GM19455 (cell line): Measurements from ENCODE around the gene IPO5.

Source experiments
- ATAC-seq: cut with Tn5 transposase; IDR thresholded peaks from one replicate; pipeline ENCODE4 v1.9.1; 2021; ENCODE audit not compliant: unreplicated experiment

IPO5 gene

DNA sequence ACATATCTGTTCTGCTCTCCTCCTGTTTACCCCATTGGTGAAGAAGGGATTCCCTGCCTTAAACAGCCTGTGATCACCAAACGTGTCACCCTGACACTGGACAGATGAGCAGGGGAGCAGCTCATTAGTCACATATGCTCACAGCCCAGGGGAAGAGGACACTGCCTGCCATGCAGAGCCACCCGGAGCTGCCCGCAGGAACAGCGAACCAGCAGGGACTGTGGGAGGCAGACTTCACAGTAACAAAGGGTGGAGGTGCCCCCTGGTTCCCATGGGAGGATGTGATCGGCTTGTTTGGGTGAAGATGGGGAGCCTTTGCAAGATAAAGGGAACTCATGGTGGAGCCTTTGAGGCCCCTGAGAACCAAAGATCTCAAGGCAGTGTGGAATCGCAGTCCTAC is 100.8 kb downstream of the IPO5 start:
- ATAC-seq: no peak

DNA sequence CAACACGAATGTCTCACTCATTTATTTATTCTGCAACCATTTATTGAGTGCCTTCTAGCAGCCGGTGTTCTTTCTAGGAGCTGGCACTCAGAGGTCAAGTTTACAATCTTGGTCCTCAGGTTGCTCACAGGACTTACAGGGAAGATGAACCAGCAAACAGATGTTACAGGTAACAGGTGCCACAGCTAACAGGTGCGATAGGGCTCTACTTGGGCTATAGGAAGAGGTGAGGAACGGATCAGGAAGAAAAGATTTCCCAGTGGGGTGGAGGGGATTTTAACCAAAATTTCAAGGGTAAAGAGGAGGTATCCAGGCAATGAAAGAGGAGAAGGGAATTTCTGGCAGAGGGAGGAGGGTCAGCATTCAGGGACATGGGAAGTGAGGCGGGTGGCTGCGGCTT is 102.1 kb downstream of the IPO5 start:
- no peak for ATAC-seq

GRCh38 chr13:98056839-98057410 is 103.5 kb downstream of the IPO5 start:
- no peak for ATAC-seq

DNA sequence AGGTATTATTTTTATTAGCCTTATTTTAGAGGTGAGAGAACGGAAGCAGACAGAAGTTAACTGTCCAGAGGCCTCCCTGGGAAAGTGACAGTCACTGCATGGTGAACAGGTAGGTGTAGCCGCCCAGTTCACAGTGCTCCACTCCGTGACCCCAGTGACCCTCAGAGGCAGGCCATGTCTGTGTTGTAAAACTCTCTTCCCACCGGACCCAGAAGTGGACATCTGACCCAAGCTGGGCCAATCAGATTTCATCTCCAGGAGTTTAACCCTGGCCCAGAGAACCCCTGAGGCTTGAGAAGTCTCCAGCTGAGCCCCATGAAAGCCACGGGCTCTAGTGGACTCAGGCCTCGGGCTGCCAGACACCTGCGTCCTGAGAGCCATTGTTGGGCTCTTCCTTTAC is 105.8 kb downstream of the IPO5 start:
- no peak for ATAC-seq

DNA sequence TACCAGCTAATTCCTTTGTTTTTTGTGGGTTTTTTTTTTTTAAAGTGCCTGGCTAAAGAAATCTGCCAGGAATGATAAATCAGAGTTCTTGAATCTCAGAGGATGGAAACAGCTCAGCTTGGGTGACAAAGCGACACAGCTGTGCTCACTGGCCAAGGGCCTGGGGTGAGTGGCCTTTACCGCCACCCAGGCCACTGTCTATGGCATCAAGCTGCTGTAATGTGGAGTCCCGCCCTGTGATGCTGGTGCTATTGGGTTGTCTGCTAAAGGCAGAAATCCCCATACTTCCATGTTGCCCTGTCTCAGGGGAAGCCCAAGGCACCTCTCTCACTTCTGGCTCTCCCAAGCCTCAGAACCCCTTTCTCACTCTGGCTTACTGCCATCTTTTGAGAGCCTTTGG is 106.8 kb downstream of the IPO5 start:
- no peak for ATAC-seq

- no peak for ATAC-seq
Observed at GRCh38 chr13:98065468-98065867, 112.0 kb downstream of the IPO5 start.

DNA sequence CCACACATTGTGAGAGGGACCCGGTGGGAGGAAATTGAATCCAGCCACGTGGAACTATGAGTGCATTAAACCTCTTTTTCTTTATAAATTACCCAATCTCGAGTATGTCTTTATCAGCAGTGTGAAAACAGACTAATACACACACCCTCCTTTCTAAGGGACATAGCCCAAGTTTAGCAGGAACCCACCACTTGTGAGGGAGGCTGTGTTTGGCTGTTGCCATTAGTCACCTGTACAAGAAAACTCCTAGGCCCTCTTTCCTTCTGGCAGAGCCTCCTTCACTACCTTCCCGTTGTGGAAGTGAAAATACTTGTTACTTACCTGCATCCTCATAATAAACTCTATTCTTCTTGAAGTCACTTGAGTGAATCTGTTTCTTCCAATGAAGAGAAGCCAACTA is 113.2 kb downstream of the IPO5 start:
- ATAC-seq: no peak

DNA sequence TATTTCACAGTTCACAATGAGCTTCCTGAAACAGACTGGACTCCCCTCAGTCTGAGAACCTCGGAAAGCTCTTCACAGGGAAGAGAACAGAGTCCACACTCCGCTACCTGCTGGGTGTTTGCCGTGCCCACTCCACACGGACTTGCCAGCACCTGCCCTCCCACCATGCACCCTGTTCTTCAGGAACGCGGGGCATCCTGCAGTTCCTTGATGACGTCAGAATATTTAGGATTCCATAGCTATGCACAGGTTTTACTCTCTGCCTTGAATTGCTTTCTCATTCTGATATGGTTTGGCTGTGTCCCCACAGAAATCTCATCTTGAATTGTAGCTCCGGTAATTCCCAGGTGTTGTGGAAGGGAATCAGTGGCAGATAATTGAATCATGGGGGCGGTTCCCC is 115.0 kb downstream of the IPO5 start:
- no peak for ATAC-seq

GRCh38 chr13:98069985-98070384 is 116.5 kb downstream of the IPO5 start:
- ATAC-seq: no peak

GRCh38 chr13:98071316-98071715 is 117.8 kb downstream of the IPO5 start:
- no peak for ATAC-seq

DNA sequence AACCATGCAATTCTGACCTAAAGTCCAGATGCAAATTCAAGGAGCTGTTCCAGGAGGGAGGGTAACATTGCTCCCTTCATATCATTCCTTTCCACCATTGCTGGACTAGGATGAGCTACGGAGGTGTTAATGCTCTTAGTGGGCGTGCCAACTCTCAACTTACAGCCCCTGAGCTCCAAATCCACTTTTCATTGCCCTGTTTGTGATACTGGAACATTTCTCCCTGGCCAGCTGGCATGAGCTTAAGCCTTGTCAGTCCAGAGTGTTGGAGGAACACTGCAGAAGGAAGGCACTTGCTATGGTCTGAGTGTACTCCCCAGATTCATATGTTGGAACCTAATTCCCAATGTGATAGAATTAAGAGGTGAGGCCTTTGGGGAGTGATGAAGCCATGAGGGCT is 119.0 kb downstream of the IPO5 start:
- no peak for ATAC-seq
